Calu3 (cell line): ENCODE results near the gene CYTH2. TPM values are rescaled to one million over a fixed set of nuclear protein-coding genes. Genes with fewer than 3 reads are reported as not detected.

Experiments
- BruUV-seq: library from RNA; stranded (reverse); fragments of 400-500 nt; replicated peaks from 2 replicates; lab custom pipeline; 2021; lab: Mats Ljungman, UMichigan
- CTCF ChIA-PET: fragments of 300-600 bp; sonication (Branson Sonifier 250); formaldehyde crosslinking; loops from one replicate; lab custom pipeline; 2022; ENCODE audit warnings: antibody characterized with exemption; lab: Charles Lee
- DNase-seq: peaks from one replicate; pipeline ENCODE4 v3.0.0; 2022
- H3K27ac Mint-ChIP-seq: one replicate; pipeline ENCODE4 v1.8.0; 2022; ENCODE audit warnings: mixed read lengths; ENCODE audit not compliant: unreplicated experiment
- H3K27me3 Mint-ChIP-seq: one replicate; pipeline ENCODE4 v1.8.0; 2022; ENCODE audit warnings: mixed read lengths; ENCODE audit not compliant: unreplicated experiment
- H3K36me3 Mint-ChIP-seq: one replicate; pipeline ENCODE4 v1.8.0; 2022; ENCODE audit warnings: mild to moderate bottlenecking, moderate library complexity, mixed read lengths; ENCODE audit not compliant: insufficient read depth, unreplicated experiment
- H3K4me1 Mint-ChIP-seq: one replicate; pipeline ENCODE4 v1.8.0; 2022; ENCODE audit warnings: mild to moderate bottlenecking, low read depth, mixed read lengths; ENCODE audit not compliant: unreplicated experiment
- H3K4me3 Mint-ChIP-seq: one replicate; pipeline ENCODE4 v1.8.0; 2022; ENCODE audit warnings: mild to moderate bottlenecking, low read depth, moderate library complexity, mixed read lengths; ENCODE audit not compliant: unreplicated experiment
- H3K9me3 Mint-ChIP-seq: one replicate; pipeline ENCODE4 v1.8.0; 2022; ENCODE audit warnings: low read depth, mixed read lengths; ENCODE audit not compliant: unreplicated experiment
- intact Hi-C: fragments of 100-400 bp; cut with micrococcal nuclease; formaldehyde crosslinking; loops from one replicate; pipeline ENCODE4 v1.10.0; 2022; ENCODE audit not compliant: unreplicated experiment
- total RNA-seq: library from RNA; stranded (reverse); gene quantifications from 2 replicates; pipeline ENCODE4 v1.2.3, GENCODE V29; 2022
- TF ChIP-seq, protein P1 (sequence below): fragments of 200-600 bp; IDR thresholded peaks from one replicate; pipeline ENCODE4 v1.8.0; 2022; ENCODE audit warnings: antibody characterized with exemption; ENCODE audit not compliant: unreplicated experiment

The CYTH2 gene
- total RNA-seq, 1 experiment from 2014 or later: 109 TPM

DNA sequence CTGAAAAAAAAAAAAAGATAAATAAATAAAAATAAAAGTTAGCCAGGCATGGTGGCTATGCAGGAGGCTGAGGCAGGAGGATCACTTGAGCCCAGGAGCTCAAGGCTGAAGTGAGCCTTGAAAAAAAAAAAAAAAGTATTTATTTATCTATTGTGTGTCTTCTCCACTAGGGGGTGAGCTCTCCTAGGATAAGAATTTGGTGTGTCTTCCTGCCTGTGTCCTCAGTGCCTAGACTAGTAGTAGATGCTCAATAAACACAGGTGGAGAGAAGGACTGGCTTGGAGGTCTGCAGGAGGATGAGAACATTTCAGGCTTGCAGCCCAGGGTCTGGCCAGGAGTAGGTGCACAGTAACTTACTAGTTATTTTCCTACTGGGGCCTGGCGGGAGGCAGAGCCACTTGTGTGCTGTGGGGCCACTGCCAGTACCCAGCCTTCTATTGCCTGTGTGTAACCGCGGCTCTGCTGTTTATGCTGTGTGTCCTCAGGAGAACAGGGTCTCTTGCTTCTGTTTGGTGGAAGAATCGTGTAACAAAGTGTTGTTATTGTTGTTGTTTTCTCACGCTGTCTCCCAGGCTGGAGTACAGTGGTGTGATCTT is 37.1 kb downstream of the CYTH2 start:
- CTCF ChIA-PET: interaction anchor here (0.6 to 5.1 kb wide), 17 partner anchors 12 to 1081 kb away, joined by 3 to 148 read pairs (median 4); no protein-coding TSS in a partner anchor
- intact Hi-C loops: loop anchor here (1.0 kb wide), 1 partner anchor 78 kb away; no protein-coding TSS in a partner anchor
- TF ChIP-seq, protein P1, sequence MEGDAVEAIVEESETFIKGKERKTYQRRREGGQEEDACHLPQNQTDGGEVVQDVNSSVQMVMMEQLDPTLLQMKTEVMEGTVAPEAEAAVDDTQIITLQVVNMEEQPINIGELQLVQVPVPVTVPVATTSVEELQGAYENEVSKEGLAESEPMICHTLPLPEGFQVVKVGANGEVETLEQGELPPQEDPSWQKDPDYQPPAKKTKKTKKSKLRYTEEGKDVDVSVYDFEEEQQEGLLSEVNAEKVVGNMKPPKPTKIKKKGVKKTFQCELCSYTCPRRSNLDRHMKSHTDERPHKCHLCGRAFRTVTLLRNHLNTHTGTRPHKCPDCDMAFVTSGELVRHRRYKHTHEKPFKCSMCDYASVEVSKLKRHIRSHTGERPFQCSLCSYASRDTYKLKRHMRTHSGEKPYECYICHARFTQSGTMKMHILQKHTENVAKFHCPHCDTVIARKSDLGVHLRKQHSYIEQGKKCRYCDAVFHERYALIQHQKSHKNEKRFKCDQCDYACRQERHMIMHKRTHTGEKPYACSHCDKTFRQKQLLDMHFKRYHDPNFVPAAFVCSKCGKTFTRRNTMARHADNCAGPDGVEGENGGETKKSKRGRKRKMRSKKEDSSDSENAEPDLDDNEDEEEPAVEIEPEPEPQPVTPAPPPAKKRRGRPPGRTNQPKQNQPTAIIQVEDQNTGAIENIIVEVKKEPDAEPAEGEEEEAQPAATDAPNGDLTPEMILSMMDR: peak; percentile 60
- DNase-seq: no peak
- Mint-ChIP-seq H3K9me3 (no peaks in the 10 kb centered on the region), H3K4me1 (peaks cover 13% of the 10 kb centered on the region), H3K36me3 (peaks cover 11% of the 10 kb centered on the region), H3K27me3 (peaks cover 34% of the 10 kb centered on the region), H3K27ac (no peak overlapping the region), H3K4me3 (no peak overlapping the region)
- BruUV-seq: no TSS peak

DNA sequence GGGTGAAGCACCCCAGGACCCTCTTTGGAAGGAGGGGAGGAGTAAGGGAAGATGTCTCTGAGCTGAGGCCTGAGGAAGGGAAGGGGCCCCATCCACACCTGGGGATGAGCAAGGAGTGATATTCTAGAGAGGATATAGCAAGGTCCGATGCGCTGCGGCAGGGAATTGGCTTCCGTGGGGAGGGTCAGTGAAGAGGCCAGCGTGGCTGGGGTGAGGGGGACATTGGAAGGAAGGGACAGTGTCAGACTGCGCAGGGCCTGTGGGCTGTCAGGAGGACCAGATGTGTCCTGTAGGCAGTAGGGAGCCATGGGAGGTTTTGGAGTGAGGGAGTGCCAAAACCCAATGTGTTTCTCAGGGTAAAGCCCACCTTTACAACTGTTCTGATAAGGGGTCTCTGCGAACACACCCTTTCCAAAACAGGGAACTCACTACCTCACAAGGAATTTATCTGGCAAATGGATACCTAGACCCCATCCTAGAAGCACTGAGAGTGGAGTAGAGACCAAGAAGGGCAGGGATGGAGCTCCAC is 38.8 kb downstream of the CYTH2 start:
- Mint-ChIP-seq H3K27me3 (peaks cover 17% of the 10 kb centered on the region), H3K27ac (no peak overlapping the region), H3K4me3 (no peak overlapping the region), H3K9me3 (no peaks in the 10 kb centered on the region), H3K36me3 (no peaks in the 10 kb centered on the region), H3K4me1 (no peaks in the 10 kb centered on the region)
- BruUV-seq: no TSS peak
- CTCF ChIA-PET: interaction anchor here (0.7 to 5.1 kb wide), 6 partner anchors 9 to 239 kb away, joined by 3 to 148 read pairs (median 4); no protein-coding TSS in a partner anchor
- intact Hi-C loops: no loop called here
- TF ChIP-seq, protein P1: no peak
- DNase-seq: no peak

DNA sequence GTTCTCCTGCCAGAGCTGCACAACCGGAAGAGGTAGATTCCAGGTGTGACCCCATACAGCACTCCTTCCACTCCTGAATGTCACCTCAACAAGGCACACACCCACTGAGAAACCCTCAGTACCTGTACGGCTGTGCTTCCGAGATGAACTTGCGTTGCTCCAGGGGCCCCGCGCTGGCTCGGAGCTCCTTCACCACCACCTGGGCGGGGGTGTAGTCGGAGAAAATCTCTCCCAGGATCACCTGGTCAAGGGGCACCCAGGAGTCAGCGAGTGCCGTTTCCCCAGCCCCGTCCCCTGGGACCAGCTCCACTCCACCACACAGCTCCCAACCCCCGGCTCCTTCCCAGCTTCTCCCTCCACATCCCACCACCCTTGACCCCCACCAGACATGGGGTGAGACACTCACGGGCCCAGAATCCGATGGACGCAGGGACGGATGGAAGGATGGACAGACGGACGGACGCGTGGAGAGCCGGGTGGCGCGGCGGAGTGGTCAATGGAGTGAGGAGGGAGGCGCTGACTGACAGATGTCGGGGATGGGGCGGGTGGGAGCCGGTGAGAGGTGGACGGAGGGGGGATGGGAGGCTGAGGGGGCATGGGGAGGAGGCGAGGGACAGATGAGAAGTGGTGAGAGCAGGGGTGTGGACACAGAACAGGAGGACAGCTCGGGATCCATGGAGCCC is 39.7 kb downstream of the CYTH2 start:
- no peak for DNase-seq
- Mint-ChIP-seq H3K4me3 (no peak overlapping the region), H3K27ac (no peak overlapping the region), H3K4me1 (peaks cover 4% of the 10 kb centered on the region), H3K9me3 (no peaks in the 10 kb centered on the region), H3K36me3 (peaks cover 6% of the 10 kb centered on the region), H3K27me3 (peaks cover 8% of the 10 kb centered on the region)
- TF ChIP-seq, protein P1: no peak
- no TSS peak for BruUV-seq
- CTCF ChIA-PET: interaction anchor here (1.3 to 5.1 kb wide), 3 partner anchors 8 to 76 kb away, joined by 4 to 148 read pairs (median 5); no protein-coding TSS in a partner anchor
- intact Hi-C loops: no loop called here

DNA sequence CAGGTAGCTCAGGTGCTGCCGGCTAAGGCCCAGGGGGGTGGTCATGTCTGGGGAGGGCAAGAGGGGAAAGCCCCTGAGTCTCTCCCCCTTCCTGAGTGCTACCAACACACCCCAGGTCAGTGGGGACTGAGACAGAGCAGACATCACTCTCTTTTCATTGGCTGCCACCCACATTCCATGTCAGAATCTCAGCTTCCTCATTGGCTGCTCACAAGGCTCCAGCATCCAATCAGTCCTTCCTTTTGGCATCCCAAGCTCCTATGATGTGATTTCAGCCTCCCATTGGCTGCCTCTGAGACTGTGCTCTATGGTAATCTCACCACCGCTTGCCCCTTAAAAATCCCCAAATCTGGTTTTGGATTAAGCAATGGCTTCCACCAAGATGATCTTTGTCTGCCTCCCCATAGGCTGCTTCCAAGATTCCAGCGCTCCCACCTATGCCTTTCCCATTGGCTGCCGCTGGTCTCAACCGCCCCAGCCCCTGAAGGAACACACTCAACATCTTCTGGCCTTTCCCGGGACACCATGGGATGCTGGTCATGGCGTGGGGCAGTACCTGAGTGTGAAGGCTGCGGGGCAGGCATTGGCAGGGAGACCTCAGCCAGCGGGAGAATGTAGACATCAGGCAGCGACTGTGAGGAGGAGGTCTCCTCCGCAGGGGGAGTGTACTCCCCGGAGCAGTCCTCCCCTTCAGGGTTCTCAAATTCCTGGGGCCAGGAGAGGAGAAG is 40.5 kb downstream of the CYTH2 start:
- intact Hi-C loops: no loop called here

More for the DNA sequence above, 40.5 kb downstream of the CYTH2 start:
- Mint-ChIP-seq H3K27me3 (peaks cover under 1% of the 10 kb centered on the region), H3K4me1 (peaks cover 8% of the 10 kb centered on the region), H3K36me3 (peaks cover 9% of the 10 kb centered on the region), H3K27ac (no peak overlapping the region), H3K4me3 (no peak overlapping the region), H3K9me3 (no peaks in the 10 kb centered on the region)
- no TSS peak for BruUV-seq
- TF ChIP-seq, protein P1: no peak
- CTCF ChIA-PET: interaction anchor here (1.4 to 5.1 kb wide), 2 partner anchors 75 kb away, joined by 3 to 148 read pairs; no protein-coding TSS in a partner anchor
- no peak for DNase-seq
